Stimulated activated naive CD8-positive, alpha-beta T cell treated with anti-CD3 and anti-CD28 coated beads, Interleukin-15, amount 100 ng/mL, for 72 hours (primary cell): Measurements from ENCODE around the gene RNU11.
A peak's percentile ranks its signal among the peaks of the same experiment; 100 is the strongest.
"Not testable (repeated sequence)": the region's sequence is repeated elsewhere in the genome, so short reads cannot be mapped to it uniquely, and the experiment has no call there.

Source experiments
- ATAC-seq: fragments of 150-1000 bp; cut with Tn5 transposase; 2 replicates; pipeline ENCODE4 v1.10.0; 2021; ENCODE audit warnings: mild to moderate bottlenecking, moderate library complexity
- DNase-seq, 2 donors: peaks; one replicate each; pipeline ENCODE4 v3.0.0; 2021 to 2022
- H3K27ac Mint-ChIP-seq, 2 donors: one replicate each; pipeline ENCODE4 v1.8.0; 2022; ENCODE audit warnings: mild to moderate bottlenecking in 2 of 2, mixed read lengths in 2 of 2, moderate library complexity in 2 of 2
- H3K27me3 Mint-ChIP-seq: one replicate; pipeline ENCODE4 v1.8.0; 2022; ENCODE audit warnings: mixed read lengths
- H3K4me1 Mint-ChIP-seq: one replicate; pipeline ENCODE4 v1.8.0; 2022; ENCODE audit warnings: mild to moderate bottlenecking, mixed read lengths
- H3K4me3 Mint-ChIP-seq, 2 donors: one replicate each; pipeline ENCODE4 v1.8.0; 2022; ENCODE audit warnings: mild to moderate bottlenecking in 2 of 2, mixed read lengths in 2 of 2, moderate library complexity in 1 of 2
- H3K9me3 Mint-ChIP-seq, 2 donors: one replicate each; pipeline ENCODE4 v1.8.0; 2022; ENCODE audit warnings: mixed read lengths in 2 of 2

Gene RNU11

GRCh38 chr1:28646040-28646439 lies 2.4 kb upstream of the RNU11 start:
- Mint-ChIP-seq H3K4me1 (peaks cover 68% of the 10 kb centered on the region), H3K27me3 (no peaks in the 10 kb centered on the region), H3K4me3 (no peak overlapping the region), H3K9me3 (no peaks in the 10 kb centered on the region), H3K27ac (no peak overlapping the region)
- ATAC-seq (no peak), DNase-seq (no peak)

GRCh38 chr1:28648008-28648473 lies 359 bp upstream of the RNU11 start:
- peak; percentile 87 to 93 for DNase-seq
- H3K27me3 Mint-ChIP-seq = no peaks in the 10 kb centered on the region
- H3K4me3 Mint-ChIP-seq = peak overlapping the region; percentile 93
- peak overlapping the region; percentile 100 for H3K27ac Mint-ChIP-seq
- H3K4me1 Mint-ChIP-seq = peaks cover 52% of the 10 kb centered on the region
- peak; percentile 82 for ATAC-seq
- H3K9me3 Mint-ChIP-seq = no peaks in the 10 kb centered on the region

- not testable (repeated sequence) for H3K27ac Mint-ChIP-seq, DNase-seq, H3K4me3 Mint-ChIP-seq, H3K9me3 Mint-ChIP-seq, H3K27me3 Mint-ChIP-seq, ATAC-seq
- peaks cover 12% of the 10 kb centered on the region for H3K4me1 Mint-ChIP-seq
Observed at GRCh38 chr1:28653063-28653462, 4.7 kb downstream of the RNU11 start.

GRCh38 chr1:28653870-28654269 lies 5.5 kb downstream of the RNU11 start:
- ATAC-seq, H3K27ac Mint-ChIP-seq, H3K4me1 Mint-ChIP-seq, H3K4me3 Mint-ChIP-seq, H3K9me3 Mint-ChIP-seq, DNase-seq, H3K27me3 Mint-ChIP-seq: not testable (repeated sequence)

- not testable (repeated sequence) for ATAC-seq, H3K4me1 Mint-ChIP-seq, H3K4me3 Mint-ChIP-seq, DNase-seq, H3K27ac Mint-ChIP-seq, H3K9me3 Mint-ChIP-seq, H3K27me3 Mint-ChIP-seq
Observed at GRCh38 chr1:28655448-28656311, 7.3 kb downstream of the RNU11 start.

GRCh38 chr1:28656335-28656734 lies 7.9 kb downstream of the RNU11 start:
- ATAC-seq (no peak), DNase-seq (no peak)
- Mint-ChIP-seq H3K9me3 (no peaks in the 10 kb centered on the region), H3K4me1 (no peaks in the 10 kb centered on the region), H3K4me3 (no peak overlapping the region), H3K27me3 (no peaks in the 10 kb centered on the region), H3K27ac (no peak overlapping the region)

GRCh38 chr1:28663871-28664470 lies 15.6 kb downstream of the RNU11 start:
- no peak for DNase-seq
- no peak overlapping the region for H3K4me3 Mint-ChIP-seq
- H3K9me3 Mint-ChIP-seq = no peaks in the 10 kb centered on the region
- no peak for ATAC-seq
- H3K27me3 Mint-ChIP-seq = no peaks in the 10 kb centered on the region
- H3K27ac Mint-ChIP-seq = no peak overlapping the region
- H3K4me1 Mint-ChIP-seq = peaks cover 12% of the 10 kb centered on the region

GRCh38 chr1:28666806-28667205 lies 18.4 kb downstream of the RNU11 start:
- ATAC-seq (no peak), DNase-seq (no peak)
- peak overlapping the region in 1 of 2 donors; percentile 87 for H3K27ac Mint-ChIP-seq
- H3K27me3 Mint-ChIP-seq = no peaks in the 10 kb centered on the region
- peak overlapping the region in 1 of 2 donors; percentile 35 for H3K4me3 Mint-ChIP-seq
- no peaks in the 10 kb centered on the region for H3K9me3 Mint-ChIP-seq
- peaks cover 22% of the 10 kb centered on the region for H3K4me1 Mint-ChIP-seq

- H3K4me3 Mint-ChIP-seq = peak within 1 kb of the TSS; percentile 96 to 100
- H3K27ac Mint-ChIP-seq = peak within 1 kb of the TSS; percentile 98 to 99
- peak; percentile 85 to 89 for DNase-seq
- no peaks in the 10 kb centered on the region for H3K9me3 Mint-ChIP-seq
- ATAC-seq = peak; percentile 83
- H3K27me3 Mint-ChIP-seq = no peaks in the 10 kb centered on the region
- H3K4me1 Mint-ChIP-seq = peaks cover 22% of the 10 kb centered on the region
Observed at GRCh38 chr1:28668191-28668955, 20.0 kb downstream of the RNU11 start, which contains the start of gene GMEB1. TSS of gene GMEB1 (plus strand) at chr1:28668784. CDS start at chr1:28683613, 14,829 bp downstream.

GRCh38 chr1:28668956-28669723 lies 20.7 kb downstream of the RNU11 start:
- Mint-ChIP-seq H3K4me3 (peak overlapping the region; percentile 96 to 100), H3K9me3 (no peaks in the 10 kb centered on the region), H3K27me3 (no peaks in the 10 kb centered on the region), H3K4me1 (peaks cover 22% of the 10 kb centered on the region), H3K27ac (peak overlapping the region; percentile 98 to 99)
- DNase-seq = peak; percentile 53 to 66
- peak; percentile 83 for ATAC-seq

GRCh38 chr1:28671254-28671780 lies 22.9 kb downstream of the RNU11 start:
- Mint-ChIP-seq H3K4me3 (no peak overlapping the region), H3K27me3 (no peaks in the 10 kb centered on the region), H3K9me3 (no peaks in the 10 kb centered on the region), H3K4me1 (peaks cover 16% of the 10 kb centered on the region), H3K27ac (peak overlapping the region in 1 of 2 donors; percentile 27)
- DNase-seq = no peak
- ATAC-seq = no peak

GRCh38 chr1:28672971-28673370 lies 24.6 kb downstream of the RNU11 start:
- H3K4me1 Mint-ChIP-seq = peaks cover 10% of the 10 kb centered on the region
- not testable (repeated sequence) for DNase-seq, H3K27ac Mint-ChIP-seq, H3K4me3 Mint-ChIP-seq, H3K27me3 Mint-ChIP-seq, H3K9me3 Mint-ChIP-seq, ATAC-seq

- no peaks in the 10 kb centered on the region for H3K27me3 Mint-ChIP-seq
- DNase-seq = no peak
- no peaks in the 10 kb centered on the region for H3K9me3 Mint-ChIP-seq
- peaks cover 2% of the 10 kb centered on the region for H3K4me1 Mint-ChIP-seq
- ATAC-seq = no peak
- no peak overlapping the region for H3K4me3 Mint-ChIP-seq
- no peak overlapping the region for H3K27ac Mint-ChIP-seq
Observed at GRCh38 chr1:28675924-28676257, 27.5 kb downstream of the RNU11 start.

GRCh38 chr1:28680151-28680550 lies 31.8 kb downstream of the RNU11 start:
- ATAC-seq (no peak), DNase-seq (no peak)
- Mint-ChIP-seq H3K27me3 (no peaks in the 10 kb centered on the region), H3K27ac (no peak overlapping the region), H3K9me3 (no peaks in the 10 kb centered on the region), H3K4me3 (no peak overlapping the region), H3K4me1 (no peaks in the 10 kb centered on the region)

GRCh38 chr1:28682840-28683239 lies 34.4 kb downstream of the RNU11 start:
- Mint-ChIP-seq H3K9me3 (no peaks in the 10 kb centered on the region), H3K4me1 (no peaks in the 10 kb centered on the region), H3K27me3 (no peaks in the 10 kb centered on the region), H3K27ac (no peak overlapping the region), H3K4me3 (no peak overlapping the region)
- no peak for ATAC-seq
- DNase-seq = no peak
